ENCODE results near the gene FOXO3.

FOXO3 gene

GRCh38 chr6:108689272-108690161 is 128.8 kb downstream of the FOXO3 start:
- DNase-seq = no peak

- DNase-seq = no peak
Measured at GRCh38 chr6:108690326-108691049, 129.8 kb downstream of the FOXO3 start.

GRCh38 chr6:108693430-108694154 is 132.9 kb downstream of the FOXO3 start:
- DNase-seq = no peak

- DNase-seq = no peak
Measured at GRCh38 chr6:108694816-108695215, 134.1 kb downstream of the FOXO3 start.

GRCh38 chr6:108697561-108698161 is 136.9 kb downstream of the FOXO3 start:
- no peak for DNase-seq

GRCh38 chr6:108698593-108699289 is 138.0 kb downstream of the FOXO3 start:
- no peak for DNase-seq

- no peak for DNase-seq
Measured at GRCh38 chr6:108699290-108700041, 138.7 kb downstream of the FOXO3 start.

GRCh38 chr6:108702106-108702851 is 141.6 kb downstream of the FOXO3 start:
- no peak for DNase-seq

GRCh38 chr6:108706649-108707048 is 145.9 kb downstream of the FOXO3 start:
- no peak for DNase-seq

GRCh38 chr6:108707328-108707976 is 146.7 kb downstream of the FOXO3 start:
- DNase-seq = no peak

- no peak for DNase-seq
Measured at GRCh38 chr6:108710030-108710429, 149.3 kb downstream of the FOXO3 start.

GRCh38 chr6:108710551-108710950 is 149.8 kb downstream of the FOXO3 start:
- DNase-seq = no peak

- no peak for DNase-seq
Measured at GRCh38 chr6:108711071-108711470, 150.4 kb downstream of the FOXO3 start.

GRCh38 chr6:108711826-108712225 is 151.1 kb downstream of the FOXO3 start:
- no peak for DNase-seq

- no peak for DNase-seq
Measured at GRCh38 chr6:108712946-108713345, 152.2 kb downstream of the FOXO3 start.

GRCh38 chr6:108714101-108714765 is 153.5 kb downstream of the FOXO3 start:
- DNase-seq = no peak

GRCh38 chr6:108714766-108715414 is 154.2 kb downstream of the FOXO3 start:
- no peak for DNase-seq

- DNase-seq = no peak
Measured at GRCh38 chr6:108715832-108716231, 155.1 kb downstream of the FOXO3 start.

Data from stimulated activated CD8-positive, alpha-beta memory T cell treated with anti-CD3 and anti-CD28 coated beads, Interleukin-4, amount 100 ng/mL, for 48 hours (primary cell).